SIG-M5 treated with dmso at 0.1 percent for 504 hours (cell line): ENCODE measurements around the gene GALM.
A peak's percentile ranks its signal among the peaks of the same experiment; 100 is the strongest.
"Not testable (repeated sequence)": the region's sequence is repeated elsewhere in the genome, so short reads cannot be mapped to it uniquely, and the experiment has no call there.

Experiments
- DNase-seq: peaks from one replicate; lab custom pipeline; 2025; ENCODE audit not compliant: unreplicated experiment; lab: John Stamatoyannopoulos, UW

GALM gene

DNA sequence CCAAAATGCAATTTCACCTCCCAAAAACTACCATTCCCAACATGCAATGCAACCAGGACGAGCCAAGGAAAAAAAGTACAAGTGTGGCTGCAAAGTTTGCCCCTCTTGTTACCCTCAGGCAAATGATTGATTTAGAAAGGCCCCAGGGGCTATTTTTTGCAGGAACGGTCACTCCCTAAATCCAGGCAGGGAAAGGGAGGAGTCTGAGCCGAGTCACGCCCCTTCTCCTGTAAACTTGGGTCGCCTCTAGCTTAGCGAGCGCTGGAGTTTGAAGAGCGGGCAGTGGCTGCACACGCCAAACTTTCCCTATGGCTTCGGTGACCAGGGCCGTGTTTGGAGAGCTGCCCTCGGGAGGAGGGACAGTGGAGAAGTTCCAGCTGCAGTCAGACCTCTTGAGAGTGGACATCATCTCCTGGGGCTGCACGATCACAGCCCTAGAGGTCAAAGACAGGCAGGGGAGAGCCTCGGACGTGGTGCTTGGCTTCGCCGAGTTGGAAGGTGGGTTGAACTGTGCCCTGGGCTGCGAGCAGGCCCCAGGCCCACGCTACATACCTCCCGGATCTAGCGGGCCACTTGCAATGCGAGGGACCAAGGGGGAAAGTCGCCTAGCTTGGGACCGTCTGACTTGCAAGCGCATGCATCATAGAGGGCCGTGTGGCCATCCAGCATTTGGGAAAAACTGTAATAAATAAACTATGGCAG, at the start of gene GALM:
Gene GALM (plus strand): TSS at position 261 of the 702 bp plus-strand sequence. CDS start 48 bp downstream, at position 309.
- DNase-seq: peak; percentile 94

DNA sequence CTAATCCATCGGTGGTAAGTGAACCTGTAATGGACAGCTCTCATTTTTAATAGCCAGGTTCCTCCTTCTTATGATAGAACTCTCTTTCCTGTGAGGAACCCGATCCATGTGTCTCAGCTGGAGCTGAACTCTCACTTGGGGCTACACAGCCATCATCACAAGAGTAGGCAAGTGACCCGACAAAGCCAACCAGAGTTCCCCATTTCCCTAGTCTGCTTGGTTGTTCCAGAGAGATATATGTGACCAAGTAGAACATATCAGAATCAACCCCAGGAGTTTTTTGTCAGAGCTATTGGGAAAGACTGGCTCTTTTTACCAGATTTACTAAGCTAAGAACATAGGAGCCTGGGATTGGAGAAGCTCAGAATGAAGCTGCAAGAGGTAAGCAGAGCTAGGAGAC, 48.6 kb upstream of the GALM start:
- no peak for DNase-seq

DNA sequence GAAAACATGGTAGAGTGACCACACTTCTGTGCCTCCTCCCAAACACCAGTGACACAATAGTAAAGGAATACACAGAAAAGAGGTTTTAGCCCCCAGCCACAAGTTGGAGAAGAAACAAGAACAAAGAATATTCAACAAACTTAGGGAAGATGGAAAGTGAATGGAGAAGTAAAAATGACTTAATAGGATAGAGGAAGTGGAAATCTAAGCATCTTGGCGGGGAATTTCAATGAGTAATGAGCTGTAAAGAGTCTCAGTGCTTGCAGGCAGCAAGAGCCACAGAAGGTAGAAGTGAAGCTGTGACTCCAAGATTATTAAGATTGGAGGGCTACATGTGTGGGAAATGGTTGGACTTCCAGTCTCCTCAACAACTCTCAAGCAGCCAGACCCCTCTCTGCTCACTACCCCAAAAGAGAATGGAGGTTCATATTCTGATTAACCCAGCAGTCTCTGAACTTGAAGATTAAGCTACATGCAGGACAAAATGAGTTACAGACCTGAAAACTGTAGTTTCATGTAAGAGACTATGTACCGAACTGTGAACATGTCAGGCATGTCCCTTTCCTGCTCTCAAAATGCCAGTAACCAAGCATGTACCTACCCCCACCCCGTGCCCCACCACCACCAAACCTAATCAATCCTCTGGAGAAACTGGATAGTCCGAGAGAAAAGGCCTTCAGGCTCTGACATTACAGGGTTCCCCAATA, 46.3 kb upstream of the GALM start:
- DNase-seq: peak; percentile 93

DNA sequence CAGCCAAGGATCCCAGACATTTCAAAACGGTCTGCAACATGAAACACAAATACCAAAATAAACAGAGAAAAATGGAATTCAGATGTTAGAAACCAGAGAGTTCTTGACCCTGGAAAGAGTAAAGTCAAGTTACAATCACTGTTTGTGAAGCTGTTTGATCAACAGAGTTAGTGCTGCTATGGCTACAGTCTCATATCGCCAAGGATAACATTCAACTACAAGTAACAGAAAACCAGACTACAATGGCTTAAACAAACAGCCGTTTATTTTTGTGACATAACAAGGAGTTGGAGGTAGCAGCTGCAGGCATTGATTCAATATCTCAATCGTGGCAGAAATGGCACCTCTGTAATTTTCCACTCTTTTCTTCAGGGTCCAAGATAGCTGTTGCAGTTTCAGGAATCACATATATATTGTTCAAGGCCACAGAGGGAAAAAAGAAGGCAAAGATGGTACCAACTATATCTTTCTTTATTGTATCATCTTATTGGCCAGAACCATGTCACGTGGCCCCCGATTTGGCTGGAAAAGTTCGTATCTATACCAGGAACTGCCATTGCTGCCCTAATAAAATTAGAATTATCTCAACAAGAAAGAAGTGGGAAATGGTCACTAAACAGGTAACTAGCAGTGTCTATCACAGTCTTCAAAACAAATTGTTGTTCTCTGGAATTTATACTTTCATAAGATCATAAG, 45.5 kb upstream of the GALM start:
- DNase-seq: no peak

DNA sequence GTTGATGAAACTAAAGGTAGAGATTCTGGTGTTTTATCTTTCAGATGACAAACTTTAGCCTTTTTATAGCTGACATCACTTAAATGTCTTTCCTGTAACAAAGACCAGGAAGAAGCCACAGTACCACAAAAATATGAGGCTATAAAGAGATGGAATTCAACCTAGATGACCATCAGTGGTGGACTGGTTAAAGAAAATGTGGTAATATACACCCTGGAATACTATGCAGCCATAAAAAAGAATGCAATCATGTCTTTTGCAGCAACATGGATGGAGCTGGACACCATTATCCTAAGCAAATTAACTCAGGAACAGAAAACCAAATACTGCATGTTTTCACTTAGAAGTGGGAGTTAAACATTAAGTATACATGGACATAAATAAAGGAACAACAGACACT, 44.9 kb upstream of the GALM start:
- no peak for DNase-seq

DNA sequence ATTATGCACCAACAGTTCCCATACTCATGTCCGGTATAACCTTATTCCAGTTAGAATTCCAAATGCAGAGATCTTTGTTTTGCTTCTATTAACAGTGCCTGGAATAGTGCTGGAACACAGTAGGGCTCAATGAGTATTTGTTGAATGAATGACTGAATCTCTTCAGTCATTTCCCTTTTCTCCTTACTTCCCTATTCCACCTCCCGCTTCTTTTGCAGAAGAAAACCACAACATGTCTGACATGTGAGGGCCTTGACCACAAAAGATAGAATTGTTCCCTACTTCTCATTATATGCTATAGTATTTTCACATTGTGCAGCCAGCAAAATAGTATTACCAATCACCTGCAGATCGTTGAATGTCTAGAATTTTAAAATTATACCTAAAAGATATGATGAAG, 43.7 kb upstream of the GALM start:
- peak; percentile 98 for DNase-seq

DNA sequence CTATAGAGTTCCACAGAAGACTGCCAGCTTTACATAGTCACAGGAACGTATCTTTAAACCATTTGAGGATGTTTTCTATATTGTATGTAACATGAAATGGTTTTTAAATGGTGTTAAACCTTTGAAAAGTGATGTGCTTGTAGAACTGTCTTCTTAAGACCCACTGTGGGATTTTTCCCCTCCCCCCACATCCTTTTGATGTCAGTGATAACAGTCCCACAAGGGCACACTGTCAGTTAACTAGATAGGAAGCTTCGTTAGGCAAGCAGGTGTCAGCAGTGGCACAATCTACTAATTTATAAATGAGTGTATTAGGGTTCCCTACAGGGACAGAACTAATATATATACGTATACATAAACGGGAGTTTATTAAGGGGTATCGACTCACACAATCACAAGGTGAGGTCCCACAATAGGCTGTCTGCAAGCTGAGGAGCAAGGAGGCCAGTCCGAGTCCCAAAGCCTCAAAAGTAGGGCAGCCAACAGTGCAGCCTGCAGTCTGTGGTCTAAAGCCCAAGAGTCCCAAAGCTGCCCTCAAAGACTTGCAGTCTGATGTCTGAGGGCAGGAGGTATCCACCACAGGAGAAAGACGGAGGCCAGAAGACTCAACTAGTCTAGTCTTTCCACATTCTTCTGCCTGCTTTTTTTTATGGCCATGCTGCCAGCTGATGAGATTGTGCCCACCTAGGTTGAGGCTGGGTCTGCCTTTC, 39.4 kb upstream of the GALM start:
- no peak for DNase-seq

DNA sequence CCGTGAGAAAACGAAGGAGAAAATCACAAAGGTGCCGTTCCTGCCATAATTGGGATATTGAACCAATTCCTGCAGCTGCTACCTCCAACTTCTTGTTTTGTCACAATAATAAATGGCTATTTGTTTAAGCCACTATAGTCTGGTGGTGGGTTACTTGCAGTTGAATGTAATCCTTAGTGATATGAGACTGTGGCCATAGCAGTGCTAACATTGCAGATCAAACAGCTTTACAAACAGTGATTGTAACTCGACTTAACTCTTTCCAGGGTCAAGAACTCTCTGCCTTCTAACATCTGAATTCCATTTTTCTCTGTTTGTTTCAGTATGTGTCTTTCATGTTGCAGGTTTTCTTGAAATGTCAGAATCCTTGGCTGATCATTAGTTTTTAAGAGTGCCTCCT, 38.5 kb upstream of the GALM start:
- DNase-seq: no peak

DNA sequence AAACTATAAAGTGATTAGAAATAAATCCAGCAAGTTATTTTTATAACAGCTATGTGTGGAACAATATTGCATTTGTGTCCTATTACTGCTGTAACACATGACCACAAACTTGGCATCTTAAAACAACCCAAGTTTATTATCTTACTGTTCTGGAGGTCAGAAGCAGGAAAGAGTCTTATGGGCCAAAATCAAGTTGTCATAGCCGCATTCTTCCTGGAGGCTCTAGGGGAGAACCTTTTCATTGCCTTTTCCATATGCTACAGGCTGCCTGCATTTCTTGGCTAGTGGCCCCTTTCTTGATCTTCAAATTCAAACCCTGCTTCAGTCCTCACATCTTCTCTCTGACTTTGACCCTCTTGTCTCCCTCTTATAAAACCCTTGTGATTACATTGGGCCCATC, 36.2 kb upstream of the GALM start:
- DNase-seq: no peak

DNA sequence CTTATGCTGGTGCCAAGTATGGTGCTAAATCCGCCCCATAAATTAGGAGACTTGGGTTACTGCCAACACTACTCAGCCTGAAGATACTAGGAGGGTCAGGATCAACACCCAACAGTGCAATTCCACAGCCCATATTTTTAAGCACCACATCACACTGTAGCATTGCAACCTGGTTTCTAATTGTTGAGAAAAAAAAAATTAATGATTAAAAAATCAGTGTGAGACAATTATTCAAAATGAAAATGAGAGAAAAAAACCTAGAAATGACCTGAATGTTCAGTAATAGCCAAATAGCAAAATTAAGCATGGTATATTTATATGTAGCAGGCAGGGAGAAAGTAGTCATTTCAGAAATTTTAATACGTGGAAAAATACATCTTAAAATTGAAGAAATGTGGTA, 33.9 kb upstream of the GALM start:
- DNase-seq: no peak

DNA sequence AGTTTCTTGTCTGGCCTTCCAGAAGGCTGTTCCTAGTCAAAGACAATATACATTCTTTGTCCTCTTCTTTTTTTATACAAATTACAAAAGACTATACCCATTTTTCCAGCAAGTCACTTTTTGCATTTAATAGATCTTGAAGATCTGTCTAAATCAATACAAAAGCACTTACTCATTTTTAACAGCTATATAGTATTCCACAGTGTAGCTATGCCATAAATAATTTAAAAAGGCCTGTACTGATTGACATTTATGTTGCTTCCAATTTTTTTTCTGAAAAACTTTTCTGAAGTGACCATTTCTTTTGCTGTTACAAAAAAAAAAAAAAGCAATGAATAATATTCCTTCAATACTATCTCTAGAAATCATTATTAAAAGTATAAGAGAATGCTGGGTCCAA, 32.9 kb upstream of the GALM start:
- DNase-seq: no peak

DNA sequence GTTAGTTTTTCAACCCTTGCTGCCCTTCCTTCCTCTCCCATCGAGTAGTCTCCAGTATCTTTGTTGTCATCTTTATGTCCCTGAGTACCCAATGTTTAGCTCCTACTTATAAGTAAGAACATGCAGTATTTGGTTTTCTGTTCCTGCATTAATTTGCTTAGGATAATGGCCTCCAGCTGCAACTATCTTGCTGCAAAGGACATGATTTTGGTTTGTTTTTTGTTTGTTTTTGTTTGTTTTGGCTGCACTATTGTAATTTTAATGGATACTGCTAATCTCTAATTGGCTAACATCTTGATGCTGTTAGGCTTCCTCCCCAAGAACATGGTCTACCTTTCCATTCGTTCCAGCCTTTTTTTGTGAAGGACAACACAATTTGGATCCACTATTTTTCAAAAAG, 32.0 kb upstream of the GALM start:
- no peak for DNase-seq

DNA sequence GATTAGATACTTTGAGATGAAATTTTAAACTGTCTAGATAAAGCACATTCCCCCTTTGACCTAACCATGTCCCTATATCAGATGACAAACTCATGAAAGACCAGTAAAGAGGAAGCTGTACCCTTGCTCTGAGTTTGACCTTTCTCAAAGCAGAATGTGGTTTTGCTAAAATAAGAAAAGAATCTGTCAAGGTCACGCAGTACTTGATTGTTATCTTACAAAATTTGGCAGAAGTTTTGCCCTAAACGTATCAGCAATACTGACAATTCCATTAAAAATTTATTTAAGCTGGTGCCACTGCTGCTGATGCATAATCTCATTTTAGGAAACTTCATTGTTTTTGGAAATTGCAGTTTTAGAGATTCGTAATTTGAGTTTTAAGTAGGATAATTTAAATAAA, 31.2 kb upstream of the GALM start:
- DNase-seq: peak; percentile 92

DNA sequence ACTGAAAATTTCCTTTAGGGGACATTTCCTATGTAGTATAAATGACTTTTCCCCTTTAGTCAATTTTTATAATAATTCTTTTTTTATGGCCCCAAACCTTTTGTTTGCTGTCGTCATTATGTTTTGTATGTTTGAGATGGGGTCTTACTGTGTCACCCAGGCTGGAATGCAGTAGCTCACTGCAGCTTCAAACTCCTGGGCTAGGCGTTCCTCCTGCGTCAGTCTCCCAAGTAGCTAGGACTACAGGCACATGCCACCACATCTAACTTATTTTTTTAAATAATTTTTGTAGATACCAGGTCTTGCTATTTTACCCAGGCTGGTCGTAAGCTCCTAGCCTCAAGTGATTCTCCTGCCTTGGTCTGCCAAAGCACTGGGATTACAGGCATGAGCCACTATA, 30.8 kb upstream of the GALM start:
- no peak for DNase-seq

DNA sequence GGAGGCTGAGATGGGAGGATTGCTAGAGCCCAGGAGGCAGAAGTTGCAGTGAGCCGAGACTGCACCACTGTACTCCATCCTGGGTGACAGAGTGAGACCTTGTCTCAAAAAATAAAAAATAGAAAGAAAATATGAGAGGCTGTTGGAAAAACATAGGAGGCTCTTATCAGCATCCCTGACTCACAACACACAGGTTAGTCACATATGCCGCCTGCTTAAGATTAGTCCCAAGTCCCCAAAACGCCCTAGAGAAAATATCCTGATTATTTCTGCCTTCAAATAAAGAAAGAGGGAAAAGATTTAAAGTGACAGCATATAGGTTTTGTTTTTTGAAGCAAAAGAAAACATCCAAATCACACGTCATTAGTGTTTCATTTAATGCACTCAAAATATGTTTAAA, 29.8 kb upstream of the GALM start:
- no peak for DNase-seq

DNA sequence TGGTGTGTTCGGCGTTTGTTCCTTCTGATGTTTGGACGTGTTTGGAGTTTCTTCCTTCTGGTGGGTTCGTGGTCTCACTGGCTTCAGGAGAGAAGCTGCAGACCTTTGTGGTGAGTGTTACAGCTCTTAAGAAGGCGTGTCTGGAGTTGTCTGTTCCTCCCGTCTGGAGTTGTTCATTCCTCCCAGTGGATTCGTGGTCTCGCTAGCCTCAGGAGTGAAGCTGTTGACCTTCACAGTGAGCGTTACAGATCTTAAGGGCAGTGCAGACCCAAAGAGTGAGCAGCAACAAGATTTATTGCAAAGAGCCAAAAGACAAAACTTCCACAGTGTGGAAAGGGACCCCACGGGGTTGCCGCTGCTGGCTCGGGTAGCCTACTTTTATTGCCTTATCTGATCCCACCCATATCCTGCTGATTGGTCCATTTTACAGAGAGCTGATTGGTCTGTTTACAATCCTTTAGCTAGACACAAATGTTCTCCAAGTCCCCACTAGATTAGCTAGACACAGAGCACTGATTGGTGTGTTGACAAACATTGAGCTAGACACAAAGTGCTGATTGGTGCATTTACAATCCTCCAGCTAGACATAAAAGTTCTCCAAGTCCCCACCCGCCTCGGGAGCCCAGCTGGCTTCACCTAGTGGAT, 23.4 kb upstream of the GALM start:
- DNase-seq: not testable (repeated sequence)

DNA sequence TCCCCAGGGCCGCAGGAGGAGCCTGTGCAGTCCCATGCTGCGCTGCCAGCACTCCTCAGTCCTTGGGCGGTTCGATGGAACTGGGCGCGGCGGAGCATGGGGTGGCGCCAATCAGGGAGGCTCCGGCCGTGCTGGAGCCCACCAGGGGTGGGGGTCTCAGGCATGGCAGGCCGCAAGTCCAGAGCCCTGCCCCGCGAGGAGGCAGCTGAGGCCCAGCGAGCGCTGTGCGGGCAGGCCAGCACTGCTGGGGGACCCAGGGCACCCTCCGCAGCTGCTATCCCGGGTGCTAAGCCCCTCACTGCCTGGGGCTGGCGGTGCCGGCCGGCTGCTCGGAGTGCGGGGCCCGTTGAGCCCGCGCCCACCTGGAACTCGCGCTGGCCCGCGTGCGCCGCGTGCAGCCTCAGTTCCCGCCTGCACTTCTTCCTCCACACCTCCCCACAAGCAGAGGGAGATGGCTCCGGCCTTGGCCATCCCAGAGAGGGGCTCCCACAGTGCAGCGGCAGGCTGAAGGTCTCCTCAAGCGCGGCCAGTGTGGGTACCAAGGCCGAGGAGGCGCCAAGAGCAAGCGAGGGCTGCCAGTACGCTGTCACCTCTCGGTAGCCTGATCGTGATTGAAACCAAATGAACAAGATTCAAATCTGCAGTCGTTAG, 22.8 kb upstream of the GALM start:
- DNase-seq: no peak

DNA sequence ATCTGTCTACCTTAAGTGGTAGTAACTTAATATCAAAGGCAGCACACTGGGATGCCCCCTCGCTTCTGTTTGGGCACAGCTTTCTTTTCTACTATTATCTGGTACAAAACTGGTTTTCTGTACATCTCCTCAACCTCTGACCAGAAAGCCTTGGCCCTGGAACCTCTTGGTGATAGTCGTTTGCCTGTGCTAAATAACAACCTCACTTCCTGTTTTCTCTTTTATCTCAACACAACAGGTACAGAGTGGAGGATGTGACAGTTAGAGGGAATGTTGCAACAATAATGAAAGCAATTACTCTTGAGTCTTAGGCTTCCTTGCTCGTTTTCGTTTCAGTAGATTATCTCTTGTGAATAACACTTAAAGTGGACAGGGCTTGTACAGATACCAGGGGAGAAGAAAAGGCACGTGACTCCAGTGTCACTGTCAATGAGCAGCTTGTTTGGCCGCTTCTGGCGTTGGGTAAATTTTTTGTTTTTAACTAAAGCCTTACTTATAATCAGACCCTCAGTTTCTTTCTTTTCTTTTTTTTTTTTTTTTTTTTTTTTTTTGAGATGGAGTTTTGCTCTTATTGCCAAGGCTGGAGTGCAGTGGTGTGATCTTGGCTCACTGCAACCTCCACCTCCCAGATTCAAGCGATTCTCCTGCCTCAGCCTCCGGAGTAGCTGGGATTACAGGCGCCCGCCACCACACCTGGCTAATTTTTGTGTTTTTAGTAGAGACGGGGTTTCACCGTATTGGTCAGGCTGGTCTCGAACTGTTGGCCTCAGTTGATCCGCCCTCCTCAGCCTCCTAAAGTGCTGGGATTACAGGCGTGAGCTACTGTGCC, 22.0 kb upstream of the GALM start:
- peak; percentile 47 for DNase-seq

DNA sequence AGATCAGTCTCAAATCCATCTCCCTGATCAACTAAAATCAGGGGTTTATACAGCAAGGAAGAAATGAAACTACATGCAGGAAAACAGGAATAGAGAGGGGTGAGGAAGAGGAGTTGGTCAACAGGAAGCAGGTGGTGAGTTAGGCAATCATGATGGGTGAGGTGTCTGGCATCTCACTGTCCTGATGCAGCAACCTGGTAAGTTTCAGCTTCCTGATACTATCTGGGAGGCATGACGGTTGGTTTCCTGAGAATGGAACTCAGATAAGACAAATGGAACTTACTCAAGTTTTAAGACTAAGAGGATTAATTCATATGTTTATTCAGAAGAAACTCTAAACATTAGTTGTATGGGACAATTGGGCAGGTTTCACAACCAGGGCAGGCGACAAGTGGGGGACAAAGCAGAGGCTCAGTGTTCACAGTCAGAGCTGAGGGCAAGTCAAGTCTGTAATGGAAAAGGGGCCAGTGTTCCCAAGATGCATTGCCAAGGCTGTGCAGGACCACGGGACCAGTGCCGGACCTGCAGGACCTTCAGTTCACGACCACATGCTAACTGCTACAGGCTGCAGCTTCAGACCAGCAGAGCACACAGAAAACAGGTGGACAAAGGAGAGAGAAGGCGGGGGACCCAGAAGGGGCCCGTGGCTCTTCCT, 17.7 kb upstream of the GALM start:
- DNase-seq: peak; percentile 71
